Right cardiac atrium (tissue), 5 donors: ENCODE data around the gene ZNF408. TPM values are rescaled to one million over a fixed set of nuclear protein-coding genes. Genes with fewer than 3 reads are reported as not detected.
"Not testable (repeated sequence)": the region's sequence is repeated elsewhere in the genome, so short reads cannot be mapped to it uniquely, and the experiment has no call there.

Source experiments
- ATAC-seq, 2 donors: fragments of 200-7000 bp; cut with Tn5 transposase; one replicate each; pipeline versions ENCODE4 v1.8.0 to v1.9.1; 2020; ENCODE audit warnings: moderate library complexity in 2 of 2, mild to moderate bottlenecking in 1 of 2
- DNase-seq, 3 donors: peaks; one replicate each; pipeline ENCODE4 v3.0.0-alpha.2; 2020
- H3K27ac ChIP-seq: one replicate; pipeline ENCODE4 v1.5.1; 2013; ENCODE audit warnings: mild to moderate bottlenecking, low read length, control low read depth, moderate library complexity
- H3K27me3 ChIP-seq: one replicate; pipeline ENCODE4 v1.6.1; 2013; ENCODE audit not compliant: control insufficient read depth, insufficient read depth
- H3K4me1 ChIP-seq: one replicate; pipeline ENCODE4 v1.6.1; 2013; ENCODE audit warnings: low read length; ENCODE audit not compliant: control insufficient read depth, insufficient read depth
- H3K4me3 ChIP-seq: one replicate; pipeline ENCODE4 v1.5.1; 2013; ENCODE audit warnings: low read length, control low read depth
- H3K9me3 ChIP-seq: one replicate; pipeline ENCODE4 v1.6.1; 2013; ENCODE audit warnings: low read length; ENCODE audit not compliant: control insufficient read depth
- WGBS: extraction: QIAGEN DNeasy Blood & Tissue Kit; methylation state at CpG from one replicate; pipeline ENCODE4 v1.1.7; 2013; 5-methylcytosine and 5-hydroxymethylcytosine counted together
- intact Hi-C, 4 donors: fragments of 100-400 bp; cut with DNase I; formaldehyde crosslinking; loops; one replicate each; pipeline versions ENCODE4 v1.11.0 to v1.14.0; 2022 to 2023
- polyA plus RNA-seq: library from polyadenylated mRNA; stranded (reverse); fragments of 200-250 nt; gene quantifications from one replicate; pipeline ENCODE4 v1.2.3, GENCODE V29; 2013
- total RNA-seq, 4 donors: library from RNA; stranded (reverse); fragmentation: NEBNext Ultra II Directional; extraction: Animal tissue kit (Norgen Biotek cat#: 25700); gene quantifications; one replicate each; pipeline ENCODE4 v1.2.1, GENCODE V29; 2021
- donor health status: healthy with polysubstance abuse.
- donor health status: DM: no; HTN: yes; CAD: no.
- donor health status: DM: no; HTN: no; CAD: no.
- donor health status: DM: no; HTN: yes; CAD: no; lungs with severe emphysema.
- donor health status: DM: yes; HTN: yes; CAD: no.

Gene ZNF408
- total and polyA plus RNA-seq, 5 donors = 5.8 to 8.8 (median 6.5) TPM

- no peak overlapping the region for H3K4me3 ChIP-seq
- peak in 2 of 3 donors; percentile 72 to 76 for DNase-seq
- no peaks in the 10 kb centered on the region for H3K27me3 ChIP-seq
- peak overlapping the region; percentile 80 for H3K27ac ChIP-seq
- intact Hi-C loops = loop anchor here in 1 of 4 donors (5.0 kb wide), 1 partner anchor 40 kb away; no protein-coding TSS in a partner anchor
- ATAC-seq = peak; percentile 5 to 57
- no peaks in the 10 kb centered on the region for H3K9me3 ChIP-seq
- peaks cover 16% of the 10 kb centered on the region for H3K4me1 ChIP-seq
- WGBS = 37% methylated on average over 3 of the region's 3 CpGs
Measured at GRCh38 chr11:46697303-46697702, 3.5 kb upstream of the ZNF408 start.

DNA sequence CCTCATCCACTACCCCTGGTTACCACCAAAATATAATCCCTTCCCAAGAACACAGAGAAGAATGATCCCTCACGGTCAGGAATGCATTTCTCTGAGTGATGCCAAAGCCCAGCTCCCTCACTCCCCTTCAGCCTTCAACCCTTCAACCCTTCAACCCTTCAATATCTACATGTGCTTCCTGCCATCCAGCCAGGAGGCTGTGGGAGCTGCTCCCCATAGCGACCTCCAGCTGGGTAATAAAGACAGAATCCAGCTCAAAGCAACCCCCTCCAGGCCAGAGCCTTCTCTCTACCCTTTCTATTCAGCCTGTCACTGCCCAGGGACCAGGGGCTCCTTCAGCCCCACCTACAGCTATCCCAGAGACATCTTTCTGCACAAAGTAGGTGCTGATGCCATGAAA is 3.1 kb upstream of the ZNF408 start:
- Histone ChIP-seq H3K9me3 (no peaks in the 10 kb centered on the region), H3K4me1 (peaks cover 16% of the 10 kb centered on the region), H3K27me3 (no peaks in the 10 kb centered on the region), H3K4me3 (no peak overlapping the region), H3K27ac (peak overlapping the region; percentile 80)
- intact Hi-C loops = loop anchor here in 1 of 4 donors (5.0 kb wide), 1 partner anchor 40 kb away; no protein-coding TSS in a partner anchor
- ATAC-seq (no peak), DNase-seq (no peak)
- 24% methylated on average over 2 of the region's 2 CpGs for WGBS

- DNase-seq (no peak), ATAC-seq (no peak)
- Histone ChIP-seq H3K27ac (peak overlapping the region; percentile 65), H3K9me3 (no peaks in the 10 kb centered on the region), H3K4me3 (no peak overlapping the region), H3K27me3 (no peaks in the 10 kb centered on the region), H3K4me1 (peaks cover 16% of the 10 kb centered on the region)
- intact Hi-C loops = loop anchor here in 1 of 4 donors (5.0 kb wide), 1 partner anchor 41 kb away; no protein-coding TSS in a partner anchor
- 45% methylated on average over 1 of the region's 1 CpG for WGBS
Measured at GRCh38 chr11:46698597-46698996, 2.2 kb upstream of the ZNF408 start.

DNA sequence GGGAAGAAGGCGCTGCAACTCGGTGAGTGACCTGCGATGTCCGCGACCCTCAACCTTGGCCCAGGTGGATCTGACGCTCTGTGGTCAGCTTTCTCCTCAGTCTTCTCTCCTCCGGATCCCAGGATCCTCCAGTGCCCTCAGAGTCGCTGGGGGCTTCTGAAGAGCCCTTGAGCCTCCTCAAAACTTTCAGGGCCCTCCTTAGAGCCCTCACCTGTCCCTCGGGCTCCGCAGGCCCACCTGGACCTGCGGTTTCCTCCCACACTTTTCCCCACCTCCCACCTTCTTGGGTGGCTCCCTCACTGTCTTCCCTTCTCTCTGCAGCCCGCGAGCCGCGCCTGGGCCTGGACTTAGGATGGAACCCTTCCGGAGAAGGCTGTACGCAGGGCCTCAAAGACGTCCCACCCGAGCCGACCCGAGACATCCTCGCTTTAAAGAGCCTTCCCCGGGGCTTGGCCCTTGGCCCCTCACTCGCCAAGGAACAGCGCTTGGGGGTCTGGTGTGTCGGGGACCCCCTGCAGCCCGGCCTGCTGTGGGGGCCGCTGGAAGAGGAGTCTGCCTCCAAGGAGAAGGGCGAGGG is 335 bp downstream of the ZNF408 start:
- peak overlapping the region; percentile 92 for H3K27ac ChIP-seq
- no peaks in the 10 kb centered on the region for H3K9me3 ChIP-seq
- no peak for DNase-seq
- peak overlapping the region; percentile 91 for H3K4me3 ChIP-seq
- ATAC-seq = no peak
- H3K27me3 ChIP-seq = no peaks in the 10 kb centered on the region
- peaks cover 16% of the 10 kb centered on the region for H3K4me1 ChIP-seq
- 1% methylated on average over 29 of the region's 29 CpGs for WGBS
- intact Hi-C loops = no loop called here

DNA sequence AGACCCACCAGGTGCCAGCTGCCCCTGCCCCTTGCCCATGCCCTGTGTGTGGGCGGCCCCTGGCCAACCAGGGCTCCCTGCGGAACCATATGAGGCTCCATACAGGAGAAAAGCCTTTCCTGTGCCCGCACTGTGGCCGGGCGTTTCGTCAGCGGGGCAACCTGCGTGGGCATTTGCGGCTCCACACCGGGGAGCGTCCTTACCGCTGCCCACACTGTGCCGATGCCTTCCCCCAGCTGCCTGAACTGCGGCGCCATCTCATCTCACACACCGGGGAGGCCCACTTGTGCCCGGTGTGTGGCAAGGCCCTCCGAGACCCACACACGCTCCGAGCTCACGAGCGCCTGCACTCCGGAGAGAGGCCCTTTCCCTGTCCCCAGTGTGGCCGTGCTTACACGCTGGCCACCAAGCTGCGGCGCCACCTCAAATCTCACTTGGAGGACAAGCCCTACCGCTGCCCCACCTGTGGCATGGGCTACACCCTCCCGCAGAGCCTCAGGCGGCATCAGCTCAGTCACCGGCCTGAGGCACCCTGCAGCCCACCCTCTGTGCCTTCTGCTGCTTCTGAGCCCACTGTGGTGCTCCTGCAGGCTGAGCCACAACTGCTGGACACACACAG is 4.3 kb downstream of the ZNF408 start:
- H3K27ac ChIP-seq = no peak overlapping the region
- no peaks in the 10 kb centered on the region for H3K27me3 ChIP-seq
- DNase-seq (peak in 1 of 3 donors; percentile 57), ATAC-seq (no peak)
- H3K4me3 ChIP-seq = no peak overlapping the region
- H3K4me1 ChIP-seq = no peaks in the 10 kb centered on the region
- WGBS = 96% methylated on average over 31 of the region's 31 CpGs
- no peaks in the 10 kb centered on the region for H3K9me3 ChIP-seq
- intact Hi-C loops = no loop called here

DNA sequence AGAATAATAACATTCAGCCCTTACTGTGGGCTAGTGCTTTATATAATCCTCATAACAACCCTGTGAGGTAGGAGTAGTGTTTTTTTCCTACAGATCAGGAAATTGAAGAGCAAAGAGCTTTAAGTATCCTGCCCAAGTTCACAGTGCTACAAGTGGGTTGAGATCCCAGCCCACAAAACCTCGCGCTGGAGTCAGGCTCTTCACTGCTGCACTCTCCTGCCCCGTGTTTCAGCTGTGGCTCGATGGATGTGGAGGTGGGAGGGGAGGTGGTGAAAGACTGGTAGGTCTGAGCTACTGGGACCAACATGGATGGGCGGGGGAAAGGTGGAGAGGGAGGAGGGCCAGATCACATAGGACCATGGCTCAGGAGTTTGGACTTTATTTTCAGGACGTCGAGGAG is 6.1 kb downstream of the ZNF408 start:
- intact Hi-C loops = no loop called here
- DNase-seq = no peak
- Histone ChIP-seq H3K9me3 (no peaks in the 10 kb centered on the region), H3K4me1 (peaks cover 2% of the 10 kb centered on the region), H3K4me3 (no peak overlapping the region), H3K27me3 (no peaks in the 10 kb centered on the region), H3K27ac (no peak overlapping the region)
- no peak for ATAC-seq
- 86% methylated on average over 7 of the region's 7 CpGs for WGBS

DNA sequence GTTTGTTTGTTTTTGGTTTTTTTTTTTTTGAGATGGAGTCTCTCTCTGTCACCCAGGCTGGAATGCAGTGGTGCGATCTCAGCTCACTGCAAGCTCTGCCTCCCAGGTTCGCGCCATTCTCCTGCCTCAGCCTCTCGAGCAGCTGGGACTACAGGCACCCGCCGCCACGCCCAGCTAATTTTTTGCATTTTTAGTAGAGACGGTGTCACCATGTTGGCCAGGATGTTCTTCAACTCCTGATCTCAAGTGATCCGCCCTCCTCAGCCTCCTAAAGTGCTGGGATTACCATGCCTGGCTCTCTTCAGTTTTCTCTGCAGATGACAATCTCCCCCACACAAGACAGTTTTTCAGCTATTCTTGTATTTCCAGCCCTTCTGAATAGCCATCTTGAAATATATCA is 8.5 kb downstream of the ZNF408 start:
- ATAC-seq, H3K27ac ChIP-seq, H3K4me3 ChIP-seq, H3K27me3 ChIP-seq, intact Hi-C loops, H3K9me3 ChIP-seq, DNase-seq, H3K4me1 ChIP-seq: not testable (repeated sequence)
- WGBS = 95% methylated on average over 9 of the region's 9 CpGs

GRCh38 chr11:46710821-46711269 is 10.0 kb downstream of the ZNF408 start:
- 34% methylated on average over 10 of the region's 10 CpGs for WGBS
- Histone ChIP-seq H3K4me3 (no peak overlapping the region), H3K27ac (peak overlapping the region; percentile 87), H3K27me3 (no peaks in the 10 kb centered on the region), H3K9me3 (no peaks in the 10 kb centered on the region), H3K4me1 (peaks cover 2% of the 10 kb centered on the region)
- intact Hi-C loops = no loop called here
- peak; percentile 96 for ATAC-seq
- DNase-seq = peak; percentile 71 to 80 (median 79)

GRCh38 chr11:46711303-46711702 is 10.5 kb downstream of the ZNF408 start:
- ATAC-seq = no peak
- WGBS = 50% methylated on average over 5 of the region's 5 CpGs
- H3K27me3 ChIP-seq = no peaks in the 10 kb centered on the region
- H3K9me3 ChIP-seq = no peaks in the 10 kb centered on the region
- peaks cover 2% of the 10 kb centered on the region for H3K4me1 ChIP-seq
- H3K4me3 ChIP-seq = no peak overlapping the region
- intact Hi-C loops = no loop called here
- H3K27ac ChIP-seq = peak overlapping the region; percentile 87
- DNase-seq = no peak

- H3K9me3 ChIP-seq = no peaks in the 10 kb centered on the region
- 93% methylated on average over 7 of the region's 7 CpGs for WGBS
- no peaks in the 10 kb centered on the region for H3K27me3 ChIP-seq
- H3K27ac ChIP-seq = no peak overlapping the region
- no peak for DNase-seq
- no peak overlapping the region for H3K4me3 ChIP-seq
- intact Hi-C loops = no loop called here
- no peak for ATAC-seq
- peaks cover 2% of the 10 kb centered on the region for H3K4me1 ChIP-seq
Measured at GRCh38 chr11:46712874-46713576, 12.2 kb downstream of the ZNF408 start.

GRCh38 chr11:46717825-46718154 is 17.0 kb downstream of the ZNF408 start:
- DNase-seq, ATAC-seq, H3K4me3 ChIP-seq, H3K27ac ChIP-seq, H3K9me3 ChIP-seq, H3K4me1 ChIP-seq, intact Hi-C loops, H3K27me3 ChIP-seq: not testable (repeated sequence)
- WGBS = 95% methylated on average over 2 of the region's 2 CpGs
